ENCODE data around the gene FANCI. TPM values are rescaled to one million over a fixed set of nuclear protein-coding genes. Genes with fewer than 3 reads are reported as not detected.

FANCI gene
- total RNA-seq, 1 donor from 2014 or later, result 4.1 TPM

- Histone ChIP-seq H3K4me3 (no peak overlapping the region), H3K27me3 (no peaks in the 10 kb centered on the region), H3K36me3 (peaks cover 74% of the 10 kb centered on the region), H3K9me3 (no peaks in the 10 kb centered on the region), H3K4me1 (peaks cover 45% of the 10 kb centered on the region), H3K27ac (no peak overlapping the region)
- no peak for TF ChIP-seq CTCF (IDR thresholded peaks at IDR 0.05)
- ATAC-seq, result no peak
- intact Hi-C loops (cut with DNase I), result no loop called here
- DNase-seq, result no peak
Measured at GRCh38 chr15:89330881-89331595, 87.3 kb downstream of the FANCI start.

- Histone ChIP-seq H3K27me3 (no peaks in the 10 kb centered on the region), H3K9me3 (no peaks in the 10 kb centered on the region), H3K4me1 (peaks cover 45% of the 10 kb centered on the region), H3K27ac (no peak overlapping the region), H3K4me3 (peak overlapping the region; percentile 8), H3K36me3 (peaks cover 59% of the 10 kb centered on the region)
- DNase-seq (no peak), ATAC-seq (no peak)
- peak; percentile 31 for TF ChIP-seq CTCF (IDR thresholded peaks at IDR 0.05)
- intact Hi-C loops (cut with DNase I), result no loop called here
Measured at GRCh38 chr15:89332446-89332845, 88.7 kb downstream of the FANCI start.

GRCh38 chr15:89333011-89333860 lies 89.5 kb downstream of the FANCI start:
- Histone ChIP-seq H3K4me1 (peaks cover 45% of the 10 kb centered on the region), H3K27ac (no peak overlapping the region), H3K4me3 (peak overlapping the region; percentile 85), H3K9me3 (no peaks in the 10 kb centered on the region), H3K27me3 (no peaks in the 10 kb centered on the region), H3K36me3 (peaks cover 52% of the 10 kb centered on the region)
- intact Hi-C loops (cut with DNase I), result no loop called here
- DNase-seq, result no peak
- TF ChIP-seq CTCF (IDR thresholded peaks at IDR 0.05), result no peak
- no peak for ATAC-seq

- DNase-seq (no peak), ATAC-seq (no peak)
- Histone ChIP-seq H3K27me3 (no peaks in the 10 kb centered on the region), H3K9me3 (no peaks in the 10 kb centered on the region), H3K36me3 (peaks cover 44% of the 10 kb centered on the region), H3K4me1 (peaks cover 45% of the 10 kb centered on the region), H3K27ac (peak overlapping the region; percentile 94), H3K4me3 (peak overlapping the region; percentile 85)
- intact Hi-C loops (cut with DNase I), result no loop called here
- no peak for TF ChIP-seq CTCF (IDR thresholded peaks at IDR 0.05)
Measured at GRCh38 chr15:89333959-89334509, 90.3 kb downstream of the FANCI start.

GRCh38 chr15:89334510-89335297 lies 90.9 kb downstream of the FANCI start, which contains the start of gene POLG:
POLG (minus strand) TSS chr15:89334824; CDS start chr15:89333754, 1,070 bp downstream.
- H3K9me3 ChIP-seq, result no peaks in the 10 kb centered on the region
- H3K27me3 ChIP-seq, result no peaks in the 10 kb centered on the region
- no peak for TF ChIP-seq CTCF (IDR thresholded peaks at IDR 0.05)
- intact Hi-C loops (cut with DNase I), result no loop called here
- peak; percentile 97 for ATAC-seq
- H3K36me3 ChIP-seq, result peaks cover 37% of the 10 kb centered on the region
- DNase-seq, result peak; percentile 99
- H3K4me3 ChIP-seq, result peak within 1 kb of the TSS; percentile 85
- peaks cover 45% of the 10 kb centered on the region for H3K4me1 ChIP-seq
- peak within 1 kb of the TSS; percentile 94 for H3K27ac ChIP-seq
